Measurements from ENCODE around the gene USP34.

- TF ChIP-seq CTCF (IDR thresholded peaks at IDR 0.05) (no peak), POLR2A (IDR thresholded peaks at IDR 0.05) (no peak)
Observed at GRCh38 chr2:61220768-61221167, 250.1 kb downstream of the USP34 start.
